GM10847 (cell line): Measurements from ENCODE around the gene FDXACB1.

Experiments
- POLR2A ChIP-seq: IDR thresholded peaks from 2 replicates; pipeline ENCODE4 v1.6.1; 2011; ENCODE audit not compliant: insufficient read length; ENCODE audit errors: extremely low read depth

Gene FDXACB1

DNA sequence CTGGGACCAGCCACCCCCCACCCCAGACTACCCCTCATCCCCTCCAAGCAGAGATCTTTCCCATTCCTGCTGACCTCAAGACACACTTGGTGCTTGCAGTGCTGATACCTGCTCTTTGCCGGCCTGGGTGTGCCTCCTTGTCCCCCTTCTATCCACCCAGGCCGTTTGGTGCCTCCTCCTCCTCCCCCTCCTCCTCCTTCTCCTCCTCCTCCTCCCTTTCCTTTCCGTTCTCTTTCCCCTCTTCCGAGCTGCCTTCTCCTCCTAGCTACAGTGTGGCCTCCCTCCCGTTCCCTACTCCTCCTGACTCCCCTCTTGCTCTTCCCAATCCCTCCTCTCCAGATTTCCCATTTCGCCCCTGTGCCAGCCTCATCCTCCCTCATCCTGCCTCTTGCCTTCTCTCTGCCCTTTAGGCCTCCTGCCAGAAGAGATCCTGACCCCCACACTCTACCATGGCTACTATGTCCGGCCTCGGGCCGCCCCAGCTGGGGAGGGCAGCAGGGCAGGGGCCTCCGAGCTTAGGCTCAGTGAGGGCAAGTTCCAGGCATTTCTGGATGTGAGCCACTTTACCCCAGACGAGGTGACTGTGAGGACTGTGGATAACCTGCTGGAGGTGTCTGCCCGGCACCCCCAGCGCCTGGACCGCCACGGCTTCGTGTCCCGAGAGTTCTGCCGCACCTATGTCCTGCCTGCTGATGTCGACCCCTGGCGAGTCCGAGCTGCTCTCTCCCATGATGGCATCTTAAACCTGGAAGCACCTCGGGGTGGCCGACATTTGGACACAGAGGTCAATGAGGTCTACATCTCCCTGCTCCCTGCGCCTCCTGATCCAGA is 34.3 kb upstream of the FDXACB1 start:
- TF ChIP-seq POLR2A, result no peak

DNA sequence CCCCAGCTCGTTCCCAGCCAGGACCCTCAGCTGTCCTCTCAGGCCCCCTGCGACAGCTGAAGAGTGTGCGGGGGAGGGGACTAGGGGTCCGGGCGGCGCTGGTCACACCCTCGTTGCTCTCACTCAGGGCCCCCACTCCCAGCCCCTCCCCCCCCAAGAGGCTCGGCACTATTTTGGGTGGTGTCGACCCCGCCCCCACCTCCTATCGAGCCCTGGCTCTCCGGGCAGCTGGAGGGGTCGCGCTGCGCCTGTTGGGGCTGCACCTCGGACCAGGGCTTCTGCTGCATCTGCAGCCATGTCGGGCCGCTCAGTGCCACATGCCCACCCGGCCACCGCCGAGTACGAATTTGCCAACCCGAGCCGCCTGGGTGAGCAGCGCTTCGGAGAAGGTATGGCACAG is 33.6 kb upstream of the FDXACB1 start, which contains the start of gene HSPB2:
HSPB2 (plus strand) TSS at position 200 of the 400 bp plus-strand sequence; CDS start at position 296, 96 bp downstream.
- TF ChIP-seq POLR2A, result no peak

DNA sequence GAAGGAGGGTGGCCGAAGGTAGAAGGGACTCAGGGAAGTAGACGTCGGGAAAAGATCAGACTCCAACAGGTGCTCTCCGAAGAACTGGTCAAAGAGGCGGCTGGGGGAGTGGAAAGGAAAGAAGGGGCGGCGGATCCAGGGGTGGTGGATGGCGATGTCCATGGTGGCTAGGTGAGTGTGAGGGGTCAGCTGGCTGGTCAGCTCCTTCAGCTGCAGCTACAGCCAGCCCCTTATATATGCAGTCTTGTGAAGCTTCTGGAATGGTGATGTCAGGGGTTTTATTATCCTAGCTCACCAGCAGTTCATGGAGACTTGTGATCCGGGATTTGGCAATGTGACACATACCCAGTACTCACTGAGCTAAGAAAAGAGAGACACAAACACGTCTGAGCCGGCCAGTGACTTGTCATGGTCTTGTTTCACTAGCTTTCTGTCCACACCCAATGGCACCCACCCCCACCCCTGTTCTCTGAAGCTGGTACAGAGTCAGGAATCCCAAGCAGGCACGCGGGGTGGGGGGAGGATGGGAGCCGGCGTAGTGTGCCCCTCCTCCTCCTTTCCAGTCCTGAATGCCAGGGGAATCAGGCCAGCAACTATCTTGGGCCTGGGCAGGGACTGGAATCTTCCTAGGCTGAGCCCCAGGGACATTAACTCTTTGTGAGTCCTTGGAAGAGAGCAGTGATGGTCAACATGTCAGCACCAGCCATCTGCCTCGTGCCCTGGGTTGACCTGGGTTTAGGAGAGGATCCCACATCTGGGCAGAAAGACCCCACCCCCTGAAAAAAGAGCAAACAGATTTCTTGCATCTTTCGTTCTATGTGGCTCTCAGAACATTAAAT is 32.8 kb upstream of the FDXACB1 start, which contains the start of gene CRYAB:
CRYAB (minus strand) TSS at position 208 of the 839 bp plus-strand sequence; CDS start at position 162, 46 bp downstream.
- no peak for TF ChIP-seq POLR2A

DNA sequence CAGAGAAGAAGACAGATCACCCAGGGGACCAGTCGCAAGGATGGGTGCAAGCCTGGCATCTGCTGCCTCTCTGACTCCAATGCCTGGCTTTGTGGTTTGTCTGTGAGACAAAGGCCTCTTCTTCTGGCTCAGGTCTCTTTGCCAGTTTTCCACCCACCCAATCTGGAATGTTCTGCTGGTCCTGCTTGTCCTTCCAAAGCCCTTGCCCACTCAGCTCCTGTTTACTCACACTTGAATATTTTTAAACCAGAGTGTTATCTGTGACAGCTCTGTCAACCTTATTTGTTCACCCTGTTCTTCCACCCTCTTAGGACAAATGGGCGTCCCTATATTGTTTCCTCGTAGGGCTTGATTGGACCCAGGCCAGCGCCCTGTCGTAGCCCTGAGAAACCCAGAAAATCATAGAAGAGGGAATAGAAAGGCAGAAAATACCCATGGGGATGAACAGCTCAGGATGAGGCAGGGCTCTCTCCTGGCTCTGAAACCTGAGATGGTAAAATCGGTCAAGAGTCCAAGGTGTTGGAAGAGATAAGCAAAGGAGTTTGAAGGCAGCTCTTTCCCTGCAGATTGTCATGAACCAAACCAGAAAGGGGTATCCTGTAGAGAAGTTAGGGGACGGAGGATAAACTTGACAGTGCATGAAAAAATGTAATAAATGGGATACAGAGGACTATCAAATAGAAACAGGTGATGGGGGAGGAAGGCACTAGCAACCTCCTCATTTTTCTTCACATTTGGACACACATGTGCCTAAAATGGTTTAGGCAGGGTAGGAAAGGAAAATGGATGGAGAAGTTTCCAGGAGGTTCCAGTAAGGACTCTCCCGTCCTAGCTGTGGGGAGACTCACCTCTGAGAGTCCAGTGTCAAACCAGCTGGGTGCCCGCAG is 32.0 kb upstream of the FDXACB1 start:
- no peak for TF ChIP-seq POLR2A

DNA sequence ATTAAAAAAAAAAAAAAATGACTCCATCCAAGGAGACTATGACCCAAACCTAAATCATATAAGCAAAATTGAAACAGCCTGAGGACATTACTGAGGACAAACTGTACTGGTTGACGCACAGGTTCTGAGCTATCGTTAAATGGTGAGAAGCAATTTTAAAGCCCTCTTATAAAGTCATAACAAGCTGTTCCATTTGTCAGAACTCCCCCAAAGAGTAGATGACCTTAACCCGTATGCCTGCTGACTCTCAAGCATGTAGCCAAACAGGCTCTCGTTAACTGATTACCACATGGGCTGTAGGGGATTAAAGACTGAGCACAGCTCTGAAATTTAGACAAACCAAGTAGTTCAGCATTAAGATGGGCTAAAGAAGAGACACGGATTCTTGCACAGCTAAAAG is 30.4 kb upstream of the FDXACB1 start:
- no peak for TF ChIP-seq POLR2A

DNA sequence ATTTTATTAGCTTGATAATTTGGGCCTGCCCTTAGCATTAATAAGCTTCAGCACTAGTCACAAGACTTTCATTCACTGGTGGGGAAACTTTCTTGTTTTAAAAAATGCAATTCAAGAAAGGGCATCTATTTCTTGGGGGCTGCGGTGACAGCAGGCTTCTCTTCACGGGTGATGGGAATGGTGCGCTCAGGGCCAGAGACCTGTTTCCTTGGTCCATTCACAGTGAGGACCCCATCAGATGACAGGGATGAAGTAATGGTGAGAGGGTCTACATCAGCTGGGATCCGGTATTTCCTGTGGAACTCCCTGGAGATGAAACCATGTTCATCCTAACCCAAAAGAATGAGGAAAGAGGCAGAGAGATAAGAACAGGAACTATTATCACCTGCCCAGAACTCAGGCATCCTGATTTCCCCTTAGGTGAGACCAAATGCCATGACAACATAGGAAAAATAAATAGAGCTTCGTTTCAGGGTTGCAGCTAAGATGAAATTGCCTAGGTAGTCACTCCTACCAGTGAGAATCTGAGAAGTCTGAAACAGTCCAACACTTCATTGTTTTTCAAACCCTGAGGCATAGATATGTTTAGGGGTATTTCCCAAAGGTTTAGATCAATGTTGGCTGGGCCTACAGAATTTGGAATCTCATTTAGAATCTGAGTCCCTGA is 29.8 kb upstream of the FDXACB1 start:
- no peak for TF ChIP-seq POLR2A

DNA sequence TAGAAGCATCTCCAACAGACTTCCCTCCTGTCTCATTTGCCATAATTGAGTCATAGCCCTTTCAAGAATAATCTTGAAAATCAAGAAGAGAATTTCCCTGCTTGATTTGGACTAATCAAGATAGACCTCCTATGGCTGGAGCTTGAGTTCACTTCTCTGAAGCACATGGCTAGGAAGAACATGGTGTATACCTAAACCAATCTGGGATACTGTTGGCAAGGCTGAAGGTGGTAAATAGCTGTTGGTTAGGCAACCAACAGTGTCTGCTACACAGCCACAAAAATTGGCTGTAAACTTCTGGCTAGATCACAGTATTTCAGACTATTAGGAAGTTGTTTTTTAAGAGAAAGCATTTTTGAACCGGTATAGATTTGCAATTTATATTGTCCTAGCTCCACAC is 27.7 kb upstream of the FDXACB1 start:
- no peak for TF ChIP-seq POLR2A

DNA sequence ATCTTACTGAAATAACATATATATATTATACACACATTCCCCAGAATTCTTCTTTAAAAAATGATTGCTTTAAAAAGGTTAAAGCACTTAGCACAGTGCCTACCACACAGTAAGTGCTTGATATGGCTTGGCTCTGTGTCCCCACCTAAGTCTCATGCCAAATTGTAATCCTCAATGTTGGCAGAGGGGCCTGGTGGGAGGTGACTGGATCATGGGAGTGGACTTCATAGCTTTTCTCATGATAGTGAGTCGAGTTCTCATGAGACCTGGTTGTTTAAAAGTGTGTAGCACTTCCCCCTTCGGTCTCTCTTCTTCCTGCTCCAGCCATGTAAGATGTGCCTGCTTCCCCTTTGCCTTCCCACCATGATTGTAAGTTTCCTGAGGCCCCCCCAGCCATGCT is 26.4 kb upstream of the FDXACB1 start:
- TF ChIP-seq POLR2A, result no peak

DNA sequence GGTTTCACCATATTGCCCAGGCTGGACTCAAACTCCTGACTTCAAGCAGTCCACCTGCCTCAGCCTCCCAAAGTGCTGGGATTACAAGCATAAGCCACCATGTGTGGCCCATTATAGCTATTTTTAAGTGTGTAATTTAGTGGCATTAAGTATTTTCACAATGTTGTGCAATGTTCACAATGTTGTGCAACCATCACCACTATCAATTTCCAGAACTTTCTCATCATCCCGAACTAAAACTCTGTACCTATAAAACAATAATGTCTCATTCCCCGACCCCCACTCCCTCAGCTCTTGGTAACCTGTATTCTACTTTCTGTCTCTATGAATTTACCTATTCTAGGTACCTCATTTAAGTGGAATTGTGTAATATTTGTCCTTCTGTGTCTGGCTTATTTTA is 7.9 kb upstream of the FDXACB1 start:
- TF ChIP-seq POLR2A, result no peak

DNA sequence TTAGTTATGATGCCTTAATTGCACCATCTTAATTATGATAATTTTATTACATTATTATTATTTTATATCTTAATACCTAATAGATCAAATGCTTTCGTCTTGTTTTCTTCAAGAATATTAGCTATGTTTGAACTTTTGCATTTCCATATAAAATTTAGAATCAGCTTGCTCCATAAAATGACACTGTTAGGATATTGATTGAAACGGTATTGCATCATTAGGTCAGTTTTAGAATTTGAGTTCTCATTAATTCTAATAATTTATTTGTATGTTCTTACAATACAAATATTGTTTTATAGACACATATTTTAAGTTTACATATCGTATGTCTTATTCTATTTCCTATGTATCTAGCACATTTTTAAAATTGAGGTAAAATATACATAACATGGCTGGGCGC is 7.1 kb upstream of the FDXACB1 start:
- no peak for TF ChIP-seq POLR2A

DNA sequence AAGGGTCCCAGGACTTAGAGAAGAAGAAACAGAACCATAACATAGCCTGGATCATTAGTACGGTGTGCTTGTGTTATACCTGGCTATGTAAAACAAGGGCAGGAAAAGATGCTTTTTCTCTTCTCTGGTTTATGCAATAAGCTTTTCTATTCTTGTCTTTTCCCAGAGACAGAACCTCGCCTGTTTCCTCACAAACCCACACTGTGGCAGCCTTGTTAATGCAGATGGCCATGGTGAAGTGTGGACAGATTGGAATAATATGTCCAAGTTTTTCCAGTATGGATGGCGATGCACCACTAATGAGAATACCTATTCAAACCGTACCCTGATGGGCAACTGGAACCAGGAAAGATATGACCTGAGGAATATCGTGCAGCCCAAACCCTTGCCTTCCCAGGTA is 3.2 kb upstream of the FDXACB1 start:
- TF ChIP-seq POLR2A, result no peak

DNA sequence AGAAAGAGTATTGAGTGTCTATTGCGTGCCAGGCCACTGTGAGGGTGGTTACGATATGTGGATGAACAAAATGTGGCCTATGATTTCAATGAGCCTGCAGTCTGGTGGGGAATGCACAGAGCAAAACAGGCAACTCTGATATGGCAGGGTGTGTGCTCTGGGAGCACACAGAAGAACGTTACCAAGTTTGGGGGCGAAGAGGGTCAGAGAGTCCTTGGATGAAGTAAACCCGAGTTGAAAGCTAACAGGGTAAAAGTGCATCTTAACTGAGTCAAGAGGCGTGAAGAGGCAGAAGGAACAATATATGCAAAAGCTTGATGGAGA is 634 bp upstream of the FDXACB1 start:
- TF ChIP-seq POLR2A, result no peak

DNA sequence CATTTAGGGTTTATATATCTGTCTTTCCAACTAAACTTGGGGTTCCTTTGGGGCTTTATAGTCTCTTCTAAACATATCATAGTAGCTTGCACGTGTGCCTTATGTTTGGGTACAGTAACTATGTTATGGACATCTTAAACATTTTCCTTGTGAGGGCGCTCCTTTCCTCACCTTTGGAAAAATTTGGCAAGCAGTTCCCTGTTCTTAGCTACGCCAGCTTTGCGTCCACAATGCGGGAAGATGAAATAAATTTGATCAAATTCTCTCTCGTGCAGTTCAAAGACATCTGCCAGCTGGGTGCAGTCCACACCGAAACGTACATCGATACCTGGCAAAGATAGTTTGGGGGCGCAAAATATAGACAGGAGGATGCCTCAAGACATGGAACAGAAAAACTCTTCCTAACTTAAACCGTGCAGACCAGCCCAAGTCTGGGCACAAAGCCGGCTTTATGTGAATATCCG is 548 bp downstream of the FDXACB1 start:
- no peak for TF ChIP-seq POLR2A

DNA sequence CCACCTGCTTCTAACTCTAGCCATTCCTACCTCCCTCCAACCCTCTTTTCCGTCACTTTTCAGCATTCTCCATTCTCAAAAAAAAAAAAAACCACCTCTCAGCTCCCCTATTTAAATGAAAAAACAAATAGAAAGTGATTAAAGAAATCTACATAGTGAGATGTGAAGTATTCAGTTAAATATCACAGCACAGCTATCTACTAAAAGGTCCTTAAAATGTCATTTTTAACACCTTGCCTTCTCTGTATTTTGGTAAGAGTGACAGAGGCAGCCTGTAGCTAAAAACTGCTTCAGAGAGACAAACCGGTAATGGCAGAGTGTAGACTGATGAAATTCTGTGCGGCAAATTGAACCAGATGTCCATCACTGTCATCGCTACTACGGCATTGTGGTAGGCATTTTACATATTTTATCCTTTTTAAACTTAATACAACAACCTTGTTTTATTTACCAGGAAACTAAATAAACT is 7.2 kb downstream of the FDXACB1 start:
- no peak for TF ChIP-seq POLR2A
